IPS-18a (cell line): ENCODE measurements around the gene CYB561.

Experiments
- H3K27ac ChIP-seq: one replicate; pipeline ENCODE4 v1.5.1; 2013; ENCODE audit warnings: low read length
- H3K27me3 ChIP-seq: one replicate; pipeline ENCODE4 v1.6.1; 2013; ENCODE audit warnings: mild to moderate bottlenecking, low read length; ENCODE audit not compliant: control insufficient read depth, insufficient read depth
- H3K36me3 ChIP-seq: one replicate; pipeline ENCODE4 v1.6.1; 2013; ENCODE audit warnings: low read depth, low read length; ENCODE audit not compliant: control insufficient read depth
- H3K4me1 ChIP-seq: one replicate; pipeline ENCODE4 v1.6.1; 2013; ENCODE audit warnings: low read depth, low read length; ENCODE audit not compliant: control insufficient read depth
- H3K4me3 ChIP-seq: one replicate; pipeline ENCODE4 v1.5.1; 2013; ENCODE audit warnings: low read length
- H3K9ac ChIP-seq: one replicate; pipeline ENCODE4 v1.6.1; 2013; ENCODE audit warnings: mild to moderate bottlenecking, low read length, moderate library complexity
- H3K9me3 ChIP-seq: one replicate; pipeline ENCODE4 v1.6.1; 2013; ENCODE audit warnings: low read depth, low read length; ENCODE audit not compliant: control insufficient read depth

The CYB561 gene

DNA sequence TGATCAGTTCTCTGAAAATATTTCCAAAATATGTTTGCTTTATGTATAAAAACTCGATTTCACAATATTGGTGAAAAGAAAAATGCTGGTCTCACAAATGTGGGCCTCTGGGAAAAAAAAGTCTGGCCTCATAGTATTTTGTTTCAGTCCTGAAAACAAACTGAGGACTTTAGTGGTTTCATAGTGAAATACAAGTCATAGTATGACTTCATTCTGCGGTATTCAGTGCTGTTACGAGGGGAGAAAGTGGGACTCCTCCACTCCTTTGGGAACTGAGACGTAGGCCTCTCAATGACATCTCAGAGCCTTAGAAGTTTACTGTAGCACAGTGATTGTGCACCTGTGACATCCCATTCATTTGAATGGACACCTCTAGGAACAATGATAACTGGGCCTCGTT lies 56.0 kb downstream of the CYB561 start:
- H3K36me3 ChIP-seq, result no peaks in the 10 kb centered on the region

DNA sequence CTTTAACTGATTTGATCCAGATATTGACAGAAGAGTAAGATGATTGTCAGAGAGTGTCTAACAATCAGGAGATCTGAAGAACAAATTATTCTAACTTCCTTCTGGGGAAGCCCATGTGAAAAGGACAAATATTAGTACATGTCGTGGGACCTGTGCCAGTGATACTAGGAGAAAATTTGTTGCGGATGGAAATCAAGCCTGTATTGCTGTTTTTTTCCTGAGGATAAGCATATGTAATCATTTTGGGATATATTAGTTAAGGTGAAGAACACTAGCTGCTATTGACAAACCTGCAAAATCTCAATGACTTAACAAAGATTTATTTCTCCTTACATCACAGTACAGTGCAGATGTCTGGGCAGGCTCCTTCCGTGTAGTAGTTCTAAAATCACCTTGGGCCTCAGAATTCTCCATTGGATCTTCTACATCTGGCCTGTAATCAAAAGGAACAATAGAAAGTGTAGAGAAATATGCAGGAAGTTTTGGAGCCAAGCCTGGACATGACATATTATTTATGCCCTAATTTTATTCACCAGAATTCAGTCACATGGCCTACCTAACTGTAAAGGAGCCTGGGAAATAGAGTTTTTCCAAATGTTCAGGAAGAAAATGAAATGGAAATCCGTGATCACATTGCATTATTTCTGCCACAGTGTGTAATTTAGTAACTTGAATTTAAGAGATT lies 58.3 kb downstream of the CYB561 start:
- Histone ChIP-seq H3K36me3 (no peaks in the 10 kb centered on the region), H3K9me3 (no peaks in the 10 kb centered on the region), H3K4me3 (no peak overlapping the region), H3K9ac (no peak overlapping the region), H3K27ac (no peak overlapping the region), H3K4me1 (no peaks in the 10 kb centered on the region), H3K27me3 (no peaks in the 10 kb centered on the region)

More for the DNA sequence above, 56.0 kb downstream of the CYB561 start:
- Histone ChIP-seq H3K27me3 (no peaks in the 10 kb centered on the region), H3K4me3 (no peak overlapping the region), H3K4me1 (no peaks in the 10 kb centered on the region), H3K9ac (no peak overlapping the region), H3K27ac (no peak overlapping the region), H3K9me3 (no peaks in the 10 kb centered on the region)

DNA sequence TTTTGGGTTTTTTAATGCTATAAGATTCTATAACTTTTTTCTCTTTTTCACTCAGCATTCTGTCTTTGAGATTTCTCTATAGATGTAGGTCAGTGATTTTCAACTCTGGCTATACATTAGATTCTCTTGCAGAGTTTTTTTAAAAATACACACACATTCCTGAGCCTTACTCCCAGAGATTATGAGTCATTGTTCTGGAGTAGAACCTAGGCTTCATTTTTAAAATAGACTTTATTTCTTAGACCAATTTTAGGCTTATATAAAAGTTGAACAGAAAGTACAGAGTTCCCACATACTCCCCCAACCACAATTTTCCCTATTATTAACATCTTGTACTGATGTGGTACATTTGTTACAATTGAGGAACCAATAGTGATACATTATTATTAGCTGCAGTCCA lies 63.3 kb downstream of the CYB561 start:
- Histone ChIP-seq H3K9ac (no peak overlapping the region), H3K27ac (no peak overlapping the region), H3K9me3 (no peaks in the 10 kb centered on the region), H3K27me3 (no peaks in the 10 kb centered on the region), H3K4me3 (no peak overlapping the region), H3K36me3 (no peaks in the 10 kb centered on the region), H3K4me1 (no peaks in the 10 kb centered on the region)
